Measurements from ENCODE around the gene CHCHD3. TPM values are rescaled to one million over a fixed set of nuclear protein-coding genes. Genes with fewer than 3 reads are reported as not detected.

CHCHD3 gene
- total and polyA plus RNA-seq, 9 of the 15 experiments (the other 6 are each of a cell fraction or from before 2014, with no cell fraction given): 66.2 to 279 (median 204) TPM

GRCh38 chr7:133054162-133054840 is 27.6 kb downstream of the CHCHD3 start:
- Histone ChIP-seq H3K36me3 (ENCODE audit: control insufficient read depth, insufficient read depth, low read length) (peaks cover 18% of the 10 kb centered on the region), H3K27me3 (ENCODE audit: control insufficient read depth in 2 of 2, insufficient read depth in 2 of 2, low read length in 2 of 2) (no peaks in the 10 kb centered on the region), H3K4me3 (no peak overlapping the region), H3K4me1 (replicated peaks in 1 of 2; ENCODE audit: control insufficient read depth in 2 of 2, insufficient read depth in 2 of 2, low read length in 2 of 2) (peaks cover 0 to 16% of the 10 kb centered on the region in 2 experiments; a peak in 2 of 5 replicates), H4K20me1 (replicated peaks; ENCODE audit: control insufficient read depth, insufficient read depth, low read length) (peaks cover 37% of the 10 kb centered on the region), H3K9ac (ENCODE audit: insufficient read depth in 1 of 2, low read depth in 2 of 2, low read length in 2 of 2) (no peak overlapping the region), H3K79me2 (ENCODE audit: control insufficient read depth, insufficient read depth, low read length) (peaks cover 93% of the 10 kb centered on the region), H3K27ac (ENCODE audit: extremely low read depth, low read depth, low read length) (no peak overlapping the region), H3K9me3 (replicated peaks; ENCODE audit: control insufficient read depth, insufficient read depth, low read depth, low read length) (no peaks in the 10 kb centered on the region), H3K9me1 (ENCODE audit: control insufficient read depth, insufficient read depth, low read length) (no peaks in the 10 kb centered on the region), H3K4me2 (ENCODE audit: insufficient read depth, low read length) (no peak overlapping the region), H2AFZ (ENCODE audit: low read depth, low read length) (no peak overlapping the region)
- CTCF ChIA-PET (ENCODE audit: low intra/inter-chr PET ratio): no interaction called here
- 78% methylated on average over 2 of the region's 2 CpGs for WGBS (ENCODE audit: insufficient coverage, low coverage, missing lambda C conversion rate)
- TF ChIP-seq CEBPB (tag; IDR thresholded peaks at IDR 0.05): peak; percentile 62
- TF ChIP-seq ZMIZ1 (IDR thresholded peaks at IDR 0.05; ENCODE audit: low read depth in 2 of 2, low read length in 2 of 2): no peak
- no peak for TF ChIP-seq CEBPG (CRISPR knock-in tag; IDR thresholded peaks at IDR 0.05)
- peak in 1 of 2 experiments; percentile 66; a peak in 1 of 4 replicates for TF ChIP-seq CEBPG (tag; conservative IDR thresholded peaks at IDR 0.05 in 1 of 2, IDR thresholded peaks at IDR 0.05 in 1 of 2)
- peak; percentile 75 for TF ChIP-seq ZBTB40 (IDR thresholded peaks at IDR 0.05)
- peak; percentile 70 for TF ChIP-seq ZBTB40 (CRISPR knock-in tag; IDR thresholded peaks at IDR 0.05)
- no peak for DNase-seq (ENCODE audit: extremely low read depth in 1 of 4, low spot score in 3 of 4)
- BruUV-seq (replicated peaks): no TSS peak
- POLR2A ChIA-PET: interaction anchor here (0.6 kb wide), 1 partner anchor 10 kb away, joined by 3 read pairs; no protein-coding TSS in a partner anchor
- no peak for FAIRE-seq
- in situ Hi-C loops (cut with MboI) (no loop called here), intact Hi-C loops (cut with micrococcal nuclease) (no loop called here)
- no peak for ATAC-seq

Measured in K562 (cell line).